K562 (cell line): Measurements from ENCODE around the gene FAM53A. TPM values are rescaled to one million over a fixed set of nuclear protein-coding genes. Genes with fewer than 3 reads are reported as not detected.

Source experiments
- JUN ChIP-seq, 2 experiments: sonication (generic) in 1 of 2; formaldehyde crosslinking in 1 of 2; IDR thresholded peaks; 2 replicates each; pipeline versions ENCODE4 v1.6.1 to v1.8.0; 2012 to 2022; ENCODE audit warnings: borderline replicate concordance in 2 of 2, mild to moderate bottlenecking in 2 of 2, improper control_type of control experiment in 1 of 2, low read depth in 1 of 2, low read length in 1 of 2, missing genetic modification reagents in 1 of 2
- TAL1 ChIP-seq: fragments of 450-650 bp; IDR thresholded peaks from 2 replicates; pipeline ENCODE4 v1.6.1; 2016; ENCODE audit warnings: mild to moderate bottlenecking
- TRIM25 ChIP-seq: fragments of 450-650 bp; IDR thresholded peaks from 2 replicates; pipeline ENCODE4 v1.7.0; 2016; ENCODE audit warnings: borderline replicate concordance
- ZBTB9 ChIP-seq: fragments of 450-650 bp; formaldehyde crosslinking; IDR thresholded peaks from 2 replicates; pipeline ENCODE4 v1.4.0; 2020; ENCODE audit warnings: mild to moderate bottlenecking, moderate library complexity
- ZNF512 ChIP-seq: IDR thresholded peaks from 2 replicates; pipeline ENCODE4 v1.6.1; 2016; ENCODE audit warnings: missing genetic modification characterization, missing compliant biosample characterization
- polyA plus RNA-seq, 8 experiments: library from polyadenylated mRNA; depleted of rRNA in 4 of 8; stranded (reverse) in 5 of 8; unstranded in 3 of 8; fragments of >200 nt; fragmentation: Nextera tagmentation in 2 of 8; fragmentation: Illumina TruSeq in 1 of 8; extraction: Ambion mirVana in 2 of 8; extraction: Trizol in 1 of 8; gene quantifications; 2 replicates each; pipeline versions ENCODE4 v1.2.1 to v1.2.3, GENCODE V29; 2011 to 2014; ENCODE audit warnings: inconsistent platforms in 1 of 8, missing spikeins in 1 of 8
- total RNA-seq, 7 experiments: library from RNA; depleted of rRNA in 6 of 7; stranded (reverse); fragments of >200 nt in 6 of 7; fragmentation: Illumina TruSeq in 2 of 7; extraction: Trizol in 2 of 7; gene quantifications; 2 replicates each; pipeline versions ENCODE4 v1.2.1 to v1.2.3, GENCODE V29; 2011 to 2021; ENCODE audit warnings: low replicate concordance in 1 of 7

Gene FAM53A
- total and polyA plus RNA-seq, 9 of the 15 experiments (the other 6 are each of a cell fraction or from before 2014, with no cell fraction given), result 0.53 to 2.7 (median 1.4) TPM; not detected in 2

GRCh38 chr4:1711055-1711570 is 27.0 kb upstream of the FAM53A start (continued):
- TF ChIP-seq TRIM25, result 0 out of 2 replicates have a peak, but pooled peaks have one; percentile 17
- no peak for TF ChIP-seq JUN (IDR thresholded peaks at IDR 0.05; ENCODE audit: borderline replicate concordance, low read depth, low read length)
- 0 out of 2 replicates have a peak, but pooled peaks have one; percentile 13 for TF ChIP-seq JUN (CRISPR knock-in tag; IDR thresholded peaks at IDR 0.05; ENCODE audit: borderline replicate concordance)
- no peak for TF ChIP-seq ZBTB9
- 0 out of 2 replicates have a peak, but pooled peaks have one; percentile 17 for TF ChIP-seq ZNF512 (tag)
- no peak for TF ChIP-seq TAL1
